Measurements from ENCODE around the gene AK5.

The AK5 gene

DNA sequence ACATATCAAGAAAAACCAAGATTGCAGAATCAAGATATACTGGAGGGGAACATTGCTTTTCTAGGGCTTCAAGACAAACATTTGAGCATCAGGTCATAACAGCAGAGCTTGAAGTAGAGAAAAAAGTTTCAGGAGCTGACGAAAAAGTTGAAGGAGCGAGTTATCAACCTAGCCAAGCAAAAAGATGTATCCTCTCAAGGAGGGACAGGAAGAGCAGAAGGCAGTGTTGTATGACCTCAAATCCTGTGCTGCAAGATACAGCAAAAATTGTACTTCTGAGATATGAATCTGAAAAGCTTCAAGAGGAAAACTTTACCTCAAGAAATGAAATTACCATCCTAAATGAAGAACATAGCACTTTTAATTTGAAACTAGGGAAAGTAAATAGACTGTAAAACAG is 153.1 kb downstream of the AK5 start:
- DNase-seq (ENCODE audit: low read depth, low spot score) = no peak

- DNase-seq (ENCODE audit: low read depth, low spot score) = no peak
Observed at GRCh38 chr1:77438236-77438913, 156.6 kb downstream of the AK5 start.

DNA sequence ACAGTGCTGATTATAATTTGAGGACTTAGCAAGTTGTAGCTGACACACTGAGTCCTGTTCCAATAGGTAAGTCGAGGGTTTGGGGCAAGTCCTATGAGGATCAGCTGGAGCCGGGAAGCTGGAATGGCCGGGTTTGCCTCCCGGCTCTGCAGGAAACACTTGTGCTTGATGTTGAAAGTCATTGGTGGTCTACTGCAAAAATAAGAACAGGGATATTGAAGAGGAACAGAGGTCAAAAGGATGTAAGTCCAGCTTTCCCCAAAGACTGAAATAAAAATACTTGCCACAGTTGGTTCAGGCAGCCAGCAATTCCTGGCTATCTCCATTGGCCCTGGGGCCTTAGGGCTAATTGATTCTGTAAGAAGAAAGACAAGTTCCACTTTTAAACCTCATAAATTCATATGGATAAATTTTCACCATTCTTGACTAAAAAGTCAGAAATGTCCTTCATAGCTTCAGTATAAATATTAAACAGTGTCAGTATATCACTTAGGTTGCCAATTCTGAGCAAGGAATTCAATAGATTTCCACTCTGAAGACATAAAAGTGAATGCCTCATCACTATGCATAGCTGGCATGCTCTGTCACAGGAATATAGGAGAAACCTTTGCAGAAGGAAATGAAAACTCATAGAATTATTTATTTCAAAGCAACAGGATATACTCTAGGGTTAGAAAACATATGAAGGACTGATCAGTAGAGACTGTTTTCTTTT is 165.2 kb downstream of the AK5 start:
- DNase-seq (ENCODE audit: low read depth, low spot score) = no peak

DNA sequence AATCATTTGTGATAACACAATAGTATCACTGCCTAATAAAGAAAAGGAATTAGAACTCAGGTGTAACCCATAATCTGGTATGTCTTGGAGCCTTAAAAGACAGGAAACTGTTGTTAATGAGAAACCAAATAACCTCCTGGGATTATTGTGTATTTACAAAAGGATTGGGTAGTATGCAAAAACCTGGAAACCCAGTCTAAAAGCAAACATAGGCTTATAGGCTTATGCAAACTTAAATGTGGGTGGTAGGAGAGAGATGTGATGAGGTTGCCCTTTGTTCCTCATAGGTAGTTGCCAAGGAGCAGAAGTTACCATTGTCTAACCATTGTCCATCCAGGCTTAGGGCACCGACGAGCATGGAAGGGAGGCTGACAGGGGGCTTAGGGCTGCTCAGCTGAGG is 165.8 kb downstream of the AK5 start:
- DNase-seq (ENCODE audit: low read depth, low spot score) = no peak

GRCh38 chr1:77459881-77460280 is 178.1 kb downstream of the AK5 start:
- no peak for DNase-seq (ENCODE audit: low read depth, low spot score)

DNA sequence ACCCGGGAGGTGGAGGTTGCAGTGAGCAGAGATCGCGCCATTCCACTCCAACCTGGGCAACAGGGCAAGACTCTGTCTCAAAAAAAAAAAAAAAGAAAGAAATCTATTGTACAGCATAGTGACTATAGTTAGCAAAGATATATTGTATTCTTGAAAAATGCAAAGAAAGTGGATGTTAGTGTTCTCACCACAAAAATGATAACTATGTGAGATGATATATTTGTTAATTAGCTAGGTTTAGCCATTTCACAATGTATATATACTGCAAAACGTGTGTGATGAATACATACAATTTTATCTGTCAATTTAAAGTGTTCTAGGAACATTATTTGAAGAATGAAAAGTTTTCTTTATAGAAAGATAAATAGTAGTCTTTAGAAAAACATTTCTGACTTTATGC is 179.9 kb downstream of the AK5 start:
- DNase-seq (ENCODE audit: low read depth, low spot score) = no peak

- DNase-seq (ENCODE audit: low read depth, low spot score) = no peak
Observed at GRCh38 chr1:77463216-77463615, 181.4 kb downstream of the AK5 start.

DNA sequence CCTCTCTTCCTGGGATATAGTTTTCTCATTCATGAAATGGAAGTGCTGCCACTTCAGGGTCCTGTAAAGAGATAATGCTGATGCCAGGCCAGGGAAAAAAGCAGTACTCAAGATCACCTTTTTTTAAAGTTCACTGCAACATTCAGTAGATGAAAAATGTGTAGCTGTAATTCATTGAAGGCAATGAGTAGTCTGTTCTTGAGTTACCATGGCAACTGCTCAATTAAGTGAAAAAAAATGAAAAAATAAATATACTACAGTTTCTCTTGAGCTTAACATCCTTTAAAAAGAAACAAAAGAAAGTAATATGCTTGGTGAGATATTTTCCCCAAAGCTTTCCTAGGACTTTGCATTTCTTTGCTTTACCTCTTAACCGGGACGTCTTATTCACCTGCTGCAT is 183.3 kb downstream of the AK5 start:
- DNase-seq (ENCODE audit: low read depth, low spot score) = no peak

DNA sequence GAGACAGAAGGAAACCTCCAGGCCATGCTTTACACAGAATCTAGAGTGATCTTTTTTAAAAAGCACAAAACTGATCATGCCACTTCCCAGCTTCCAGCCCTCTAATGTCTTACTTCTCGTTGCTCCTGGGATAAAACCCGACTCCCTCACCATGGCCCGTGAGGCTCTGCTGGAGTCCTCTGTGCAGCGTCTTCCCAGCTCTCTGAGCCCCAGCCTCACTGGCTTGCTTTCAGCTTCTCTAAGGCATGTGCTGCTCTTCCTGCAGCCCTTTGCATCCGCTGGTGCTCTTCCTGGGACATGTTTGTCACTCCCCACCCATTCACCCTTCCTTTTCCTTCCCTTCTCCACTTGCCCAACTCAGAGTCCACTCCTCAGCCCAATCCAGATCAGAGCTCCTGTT is 184.1 kb downstream of the AK5 start:
- DNase-seq (ENCODE audit: low read depth, low spot score) = no peak

- DNase-seq (ENCODE audit: low read depth, low spot score) = no peak
Observed at GRCh38 chr1:77467021-77467595, 185.3 kb downstream of the AK5 start.

GRCh38 chr1:77467741-77468140 is 185.9 kb downstream of the AK5 start:
- no peak for DNase-seq (ENCODE audit: low read depth, low spot score)

- DNase-seq (ENCODE audit: low read depth, low spot score) = no peak
Observed at GRCh38 chr1:77468257-77468948, 186.6 kb downstream of the AK5 start.

DNA sequence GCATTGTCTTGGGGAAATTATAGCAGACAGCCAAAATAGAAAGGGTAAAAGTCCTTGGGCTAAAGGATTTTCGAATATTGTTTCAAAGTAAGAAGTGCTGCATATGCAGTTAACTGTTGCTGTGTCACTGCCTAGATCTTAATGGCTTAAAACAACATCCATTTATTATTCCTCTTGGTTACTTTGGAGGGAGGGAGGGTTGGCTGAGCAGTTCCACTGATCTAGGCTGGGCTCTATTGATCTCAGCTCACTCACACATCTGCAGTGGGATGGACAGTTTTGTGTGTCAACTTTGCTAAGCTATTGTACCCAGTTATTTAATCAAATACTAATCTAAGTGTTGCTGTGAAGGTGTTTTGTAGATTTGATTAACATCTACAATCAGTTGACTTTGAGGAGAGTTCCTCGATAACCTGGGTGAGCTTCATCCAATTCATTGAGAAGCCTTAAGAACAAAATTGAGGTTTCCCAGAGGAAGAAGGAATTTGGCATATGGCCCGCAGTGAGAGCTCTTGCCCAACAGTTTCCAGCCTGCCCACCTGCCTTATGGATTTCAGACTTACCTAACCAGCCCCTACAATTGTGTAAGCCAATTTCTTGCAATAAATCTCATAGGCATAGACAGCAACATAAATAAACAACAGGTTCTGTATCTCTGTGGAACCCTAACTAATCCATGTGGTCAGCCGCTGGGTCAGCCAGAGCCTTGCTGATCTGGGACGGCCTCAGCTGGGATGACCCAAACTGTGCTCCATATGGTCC is 187.3 kb downstream of the AK5 start:
- DNase-seq (ENCODE audit: low read depth, low spot score) = no peak

DNA sequence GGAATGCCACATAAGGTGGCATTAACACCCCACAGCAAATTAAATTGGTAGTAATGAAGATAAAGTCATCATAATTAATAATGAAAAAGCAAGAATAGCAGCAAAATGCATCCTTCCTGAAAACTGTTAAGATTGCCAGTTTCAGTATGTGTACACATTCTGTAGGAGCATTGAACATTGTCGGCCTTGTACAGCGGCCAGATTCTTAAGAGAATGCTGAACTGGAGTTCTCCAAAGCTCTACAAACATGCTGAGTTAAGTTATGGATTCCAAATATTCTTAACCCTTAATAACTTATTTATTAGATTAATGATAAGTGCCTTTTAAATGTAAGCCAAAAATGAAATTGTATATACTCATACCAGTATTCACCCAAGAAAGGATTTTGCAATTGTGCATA is 189.9 kb downstream of the AK5 start:
- DNase-seq (ENCODE audit: low read depth, low spot score) = no peak

GRCh38 chr1:77473690-77474089 is 191.9 kb downstream of the AK5 start:
- DNase-seq (ENCODE audit: low read depth, low spot score) = no peak

DNA sequence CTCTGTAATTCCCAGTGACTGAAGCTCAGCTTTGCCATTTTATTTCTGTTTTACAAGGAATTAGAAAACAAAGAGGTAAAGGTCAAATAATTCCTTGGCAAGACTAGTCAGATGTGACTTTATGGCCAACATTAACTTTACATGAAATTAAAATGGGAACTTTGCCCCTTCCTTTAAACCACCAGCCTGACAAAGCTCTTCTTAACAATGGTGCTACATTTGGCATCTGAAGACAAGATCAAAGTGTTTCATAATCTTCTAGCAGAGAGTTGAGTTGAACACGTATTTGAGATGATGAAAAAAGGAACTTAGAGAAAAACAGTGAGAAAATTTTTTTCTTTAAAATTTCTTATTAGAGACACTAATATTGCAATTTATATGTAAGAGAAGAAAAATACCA is 193.8 kb downstream of the AK5 start:
- no peak for DNase-seq (ENCODE audit: low read depth, low spot score)

GRCh38 chr1:77476475-77476874 is 194.7 kb downstream of the AK5 start:
- no peak for DNase-seq (ENCODE audit: low read depth, low spot score)

DNA sequence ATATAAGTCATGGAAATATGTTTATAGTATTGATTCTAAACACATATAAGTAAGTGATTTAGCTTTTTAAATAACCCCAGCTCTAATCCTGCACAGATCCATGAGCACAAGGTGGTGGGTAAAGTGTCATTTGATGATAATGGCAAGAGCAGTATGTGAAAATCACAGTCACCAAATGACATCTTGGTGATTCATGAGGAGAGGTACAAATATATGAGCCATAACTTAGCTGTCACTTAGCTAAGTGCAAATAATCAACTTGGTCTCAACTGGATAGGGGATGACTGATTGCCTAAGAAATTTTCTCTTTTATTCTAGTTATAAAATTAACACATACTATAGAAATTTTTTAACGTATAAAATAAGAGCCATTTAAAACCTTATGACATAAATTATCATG is 202.5 kb downstream of the AK5 start:
- no peak for DNase-seq (ENCODE audit: low read depth, low spot score)

DNA sequence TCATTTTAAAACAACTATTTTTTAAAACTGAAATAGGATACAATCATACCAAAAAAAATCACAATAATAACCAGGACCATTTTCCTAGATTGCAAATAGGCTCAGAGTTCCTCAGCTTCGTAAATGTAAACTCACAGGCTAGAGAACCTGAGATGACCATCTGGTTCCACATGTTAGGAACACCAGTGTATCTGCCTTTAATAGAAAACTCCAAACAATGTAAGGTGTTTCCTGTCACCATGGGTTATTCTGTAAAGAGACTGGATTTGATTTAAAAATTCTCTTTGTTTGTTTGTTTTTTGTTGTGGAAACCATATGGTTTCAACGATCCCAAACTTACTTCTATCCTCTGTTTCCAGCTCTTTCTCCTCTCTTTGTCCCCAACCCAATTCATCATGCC is 203.1 kb downstream of the AK5 start:
- no peak for DNase-seq (ENCODE audit: low read depth, low spot score)

DNA sequence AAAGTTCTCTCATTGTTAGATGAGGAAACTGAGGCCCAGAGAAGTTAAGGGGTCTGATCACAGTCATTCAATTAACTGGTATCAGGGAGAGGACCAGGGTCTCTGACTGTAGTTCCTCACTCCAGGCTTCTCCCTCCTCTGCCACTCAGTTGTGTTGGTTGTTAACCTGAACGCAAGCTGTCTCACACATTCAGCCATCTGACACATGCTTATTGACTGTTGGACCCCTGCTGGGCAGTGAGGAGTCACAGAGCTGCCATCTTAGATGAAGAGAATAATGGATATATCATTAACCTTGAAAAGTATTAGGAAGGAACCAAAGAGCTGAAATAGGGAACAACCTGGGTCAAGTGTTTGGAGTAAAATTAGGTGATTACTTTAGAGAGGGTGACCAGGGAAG is 205.8 kb downstream of the AK5 start:
- DNase-seq (ENCODE audit: low read depth, low spot score) = no peak

- no peak for DNase-seq (ENCODE audit: low read depth, low spot score)
Observed at GRCh38 chr1:77489910-77490309, 208.1 kb downstream of the AK5 start.

GRCh38 chr1:77494026-77494425 is 212.2 kb downstream of the AK5 start:
- no peak for DNase-seq (ENCODE audit: low read depth, low spot score)
